HepG2 (cell line): ENCODE results near the gene SMC1A. TPM values are rescaled to one million over a fixed set of nuclear protein-coding genes. Genes with fewer than 3 reads are reported as not detected.

ENCODE experiments used
- ATAC-seq: fragments of 200-7000 bp; cut with Tn5 transposase; 3 replicates; pipeline ENCODE4 v1.9.1; 2020; ENCODE audit warnings: mild to moderate bottlenecking, moderate library complexity
- BruUV-seq: library from RNA; stranded (reverse); fragments of 400-500 nt; replicated peaks from 2 replicates; lab custom pipeline; 2021; lab: Mats Ljungman, UMichigan
- CTCF ChIA-PET: fragments of 300-600 bp; formaldehyde crosslinking; extraction: SDS; loops from one replicate; lab custom pipeline; 2021; ENCODE audit warnings: low total read pairs, inconsistent platforms, low intra/inter-chr PET ratio; lab: Yijun Ruan, JAX
- POLR2A ChIA-PET: fragments of 350-600 bp; sonication (Branson Sonifier 250); formaldehyde crosslinking; loops from one replicate; lab custom pipeline; 2020; ENCODE audit warnings: antibody characterized with exemption, inconsistent platforms; lab: Yijun Ruan, JAX
- DNase-seq: peaks from one replicate; pipeline ENCODE4 v3.0.0-alpha.2; 2015; ENCODE audit warnings: low spot score
- FAIRE-seq: peaks from 3 replicates; lab custom pipeline; 2011; peaks lifted over from hg19 to GRCh38; lab: Jason Lieb, UNC
- H2AFZ ChIP-seq: one replicate; pipeline ENCODE4 v1.6.1; 2011; ENCODE audit warnings: low read length, inconsistent platforms
- H3K27ac ChIP-seq: fragments of 300-600 bp; 3 replicates; pipeline ENCODE4 v1.8.0; 2011; ENCODE audit warnings: mixed run types, mild to moderate bottlenecking, mixed read lengths, low read length, inconsistent platforms; ENCODE audit not compliant: insufficient read depth; ENCODE audit errors: extremely low read length
- H3K27me3 ChIP-seq, 2 experiments: fragments of 200-600 bp in 1 of 2; 2 replicates in 1 of 2; 3 replicates in 1 of 2; pipeline versions ENCODE4 v1.6.0 to v1.8.0; 2011; ENCODE audit warnings: low read length in 2 of 2, mild to moderate bottlenecking in 2 of 2, moderate library complexity in 2 of 2, inconsistent platforms in 1 of 2; ENCODE audit not compliant: insufficient read depth in 2 of 2, control insufficient read depth in 1 of 2
- H3K36me3 ChIP-seq, 2 experiments: fragments of 200-600 bp in 1 of 2; replicated peaks in 1 of 2; 2 replicates in 1 of 2; 3 replicates in 1 of 2; pipeline versions ENCODE4 v1.5.1 to v1.8.0; 2011; ENCODE audit warnings: low read length in 2 of 2, inconsistent platforms in 1 of 2; ENCODE audit not compliant: insufficient read depth in 2 of 2, control insufficient read depth in 1 of 2
- H3K4me1 ChIP-seq: 2 replicates; pipeline ENCODE4 v1.5.1; 2012; ENCODE audit warnings: low read length, inconsistent platforms; ENCODE audit not compliant: insufficient read depth
- H3K4me2 ChIP-seq: 2 replicates; pipeline ENCODE4 v1.6.0; 2011; ENCODE audit warnings: low read depth, low read length, inconsistent platforms
- H3K4me3 ChIP-seq, 3 experiments: fragments of 200-600 bp in 1 of 3; sonication (generic), shearing (Covaris generic) in 1 of 3; replicated peaks in 1 of 3; 2 replicates each; pipeline ENCODE4 v1.5.1; 2011 to 2016; ENCODE audit warnings: low read length in 3 of 3, inconsistent platforms in 2 of 3, low read depth in 2 of 3, mild to moderate bottlenecking in 2 of 3, control low read depth in 1 of 3, mixed read lengths in 1 of 3; ENCODE audit not compliant: insufficient read depth in 1 of 3
- H3K79me2 ChIP-seq: one replicate; pipeline ENCODE4 v1.6.1; 2011; ENCODE audit warnings: low read length, inconsistent platforms; ENCODE audit not compliant: insufficient read depth
- H3K9ac ChIP-seq: 2 replicates; pipeline ENCODE4 v1.6.0; 2011; ENCODE audit warnings: mild to moderate bottlenecking, low read depth, low read length, inconsistent platforms; ENCODE audit not compliant: insufficient read depth
- H3K9me3 ChIP-seq: 2 replicates; pipeline ENCODE4 v1.5.1; 2012; ENCODE audit warnings: mild to moderate bottlenecking, low read length
- H4K20me1 ChIP-seq: 2 replicates; pipeline ENCODE4 v1.6.0; 2011; ENCODE audit warnings: inconsistent platforms, mild to moderate bottlenecking, low read length, moderate library complexity; ENCODE audit not compliant: insufficient read depth
- ATF7-NPFF ChIP-seq: sonication (generic); formaldehyde crosslinking; IDR thresholded peaks from 2 replicates; pipeline ENCODE4 v1.8.1; 2023; ENCODE audit warnings: mild to moderate bottlenecking, low read depth, missing genetic modification reagents, moderate library complexity
- ETS1 ChIP-seq: sonication (generic); formaldehyde crosslinking; IDR thresholded peaks from 2 replicates; pipeline ENCODE4 v1.4.0; 2020; ENCODE audit warnings: missing genetic modification reagents
- HMGXB3 ChIP-seq: sonication (generic); formaldehyde crosslinking; IDR thresholded peaks from 2 replicates; pipeline ENCODE4 v1.4.0; 2020; ENCODE audit warnings: missing genetic modification reagents, borderline replicate concordance
- HNRNPLL ChIP-seq: fragments of 200-400 bp; formaldehyde crosslinking; IDR thresholded peaks from 2 replicates; pipeline ENCODE4 v1.6.1; 2017; ENCODE audit warnings: mild to moderate bottlenecking, low read depth, low read length; ENCODE audit not compliant: poor library complexity, severe bottlenecking
- MAZ ChIP-seq, 2 experiments: sonication (generic) in 1 of 2; formaldehyde crosslinking in 1 of 2; IDR thresholded peaks; 2 replicates each; pipeline versions ENCODE4 v1.5.0 to v1.6.1; 2012 to 2020; ENCODE audit warnings: low read depth in 2 of 2, mild to moderate bottlenecking in 2 of 2, borderline replicate concordance in 1 of 2, improper control_type of control experiment in 1 of 2, low read length in 1 of 2, missing genetic modification reagents in 1 of 2, moderate library complexity in 1 of 2
- POLR2A ChIP-seq, 2 experiments: IDR thresholded peaks; 2 replicates each; pipeline ENCODE4 v1.6.1; 2011; ENCODE audit warnings: low read depth in 2 of 2, low read length in 2 of 2, mild to moderate bottlenecking in 1 of 2, moderate library complexity in 1 of 2; ENCODE audit not compliant: insufficient read depth in 1 of 2
- SIN3A ChIP-seq: IDR thresholded peaks from 2 replicates; pipeline ENCODE4 v1.6.1; 2011; ENCODE audit warnings: low read depth, mild to moderate bottlenecking, control low read depth, low read length, borderline replicate concordance
- ZNF34 ChIP-seq: sonication (generic); formaldehyde crosslinking; IDR thresholded peaks from 2 replicates; pipeline ENCODE4 v1.4.0; 2020; ENCODE audit warnings: mild to moderate bottlenecking, missing genetic modification reagents, borderline replicate concordance
- ZNF501 ChIP-seq: sonication (generic); formaldehyde crosslinking; IDR thresholded peaks from 2 replicates; pipeline ENCODE4 v1.5.1; 2020; ENCODE audit warnings: mild to moderate bottlenecking, moderate library complexity, missing genetic modification reagents
- ZNF766 ChIP-seq: sonication (generic); formaldehyde crosslinking; IDR thresholded peaks from 2 replicates; pipeline ENCODE4 v1.5.0; 2020; ENCODE audit warnings: missing genetic modification reagents, borderline replicate concordance
- WGBS: methylation state at CpG from one replicate; pipeline ENCODE4 v1.1.6; 2017; ENCODE audit warnings: low lambda C conversion rate; 5-methylcytosine and 5-hydroxymethylcytosine counted together
- in situ Hi-C: cut with HindIII; loops from 2 replicates; pipeline ENCODE4 v1.10.0; 2017; ENCODE audit warnings: low pct_unique_long_range_greater_than_20kb; ENCODE audit not compliant: extremely low pct_ligation_motif_present
- intact Hi-C: fragments of 100-400 bp; cut with micrococcal nuclease; formaldehyde crosslinking; loops from one replicate; pipeline ENCODE4 v1.10.0; 2022; ENCODE audit not compliant: unreplicated experiment
- polyA plus RNA-seq, 8 experiments: library from polyadenylated mRNA; depleted of rRNA in 3 of 8; stranded (reverse) in 7 of 8; unstranded in 1 of 8; fragments of >200 nt; fragmentation: Illumina TruSeq in 4 of 8; extraction: Trizol in 4 of 8; gene quantifications; 2 replicates each; pipeline versions ENCODE4 v1.2.1 to v1.2.3, GENCODE V29; 2011 to 2016; ENCODE audit warnings: low read depth in 4 of 8, missing spikeins in 1 of 8, mixed read lengths in 1 of 8; ENCODE audit not compliant: insufficient read depth in 1 of 8
- total RNA-seq, 5 experiments: library from RNA; depleted of rRNA; stranded (reverse); fragments of >200 nt; fragmentation: Illumina TruSeq; extraction: Trizol; gene quantifications; 2 replicates each; pipeline ENCODE4 v1.2.3, GENCODE V29; 2016; ENCODE audit warnings: low read depth in 1 of 5
- TF ChIP-seq, protein P1 (sequence below): sonication (generic); formaldehyde crosslinking; IDR thresholded peaks from 2 replicates; pipeline ENCODE4 v1.4.0; 2020; ENCODE audit warnings: mild to moderate bottlenecking, missing genetic modification reagents
- TF ChIP-seq, protein P2 (sequence below): IDR thresholded peaks from 2 replicates; pipeline ENCODE4 v1.6.1; 2012; ENCODE audit warnings: inconsistent platforms

SMC1A gene
- total and polyA plus RNA-seq, 2 of the 13 experiments (the other 11 are each of a cell fraction or from before 2014, with no cell fraction given), result 9.4 to 46.6 TPM

DNA sequence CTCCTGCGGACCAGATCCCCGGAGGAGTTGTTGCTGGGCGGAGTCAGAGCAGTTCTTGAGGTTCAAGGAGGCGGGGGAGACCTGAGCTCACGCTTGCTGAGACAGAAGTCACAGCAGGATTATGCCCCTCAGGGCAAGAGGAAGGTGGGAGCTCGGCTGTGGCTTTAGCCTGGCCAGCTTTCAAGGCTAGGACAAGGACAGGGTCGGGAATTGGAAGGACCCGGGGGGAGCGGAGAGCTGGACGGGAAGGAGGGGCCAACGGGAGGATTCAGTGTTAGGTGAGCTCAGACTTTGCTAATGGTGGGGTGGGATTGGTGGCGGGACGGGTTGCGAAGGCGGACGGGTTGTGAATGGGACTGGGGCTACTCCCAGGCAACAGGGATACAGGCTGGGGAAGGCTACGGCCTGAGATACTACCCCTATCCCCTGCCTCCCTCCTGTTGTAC lies 430 bp upstream of the SMC1A start, which contains the start of gene RIBC1:
Gene RIBC1 (plus strand): TSS at position 13 of the 446 bp plus-strand sequence. CDS start 3,404 bp downstream, outside the sequence.
- DNase-seq, result no peak
- peak within 1 kb of the TSS; percentile 94 for H3K27ac ChIP-seq
- intact Hi-C loops (loop anchor here (5.0 kb wide), 1 partner anchor 196 kb away; the partner anchor contains the start of gene KDM5C), in situ Hi-C loops (no loop called here)
- H3K4me3 ChIP-seq, result peak within 1 kb of the TSS; percentile 73 to 80 (median 80)
- TF ChIP-seq ZNF766 (CRISPR knock-in tag) (no peak), POLR2A (IDR thresholded peaks at IDR 0.05; ENCODE audit: insufficient read depth in 1 of 2, low read depth in 2 of 2, low read length in 2 of 2) (no peak), ATF7-NPFF (CRISPR knock-in tag) (no peak), SIN3A (0 out of 2 replicates have a peak, but pooled peaks have one; percentile 13), ZNF501 (CRISPR knock-in tag) (0 out of 2 replicates have a peak, but pooled peaks have one; percentile 8), ETS1 (no peak), ZNF34 (no peak), MAZ (IDR thresholded peaks at IDR 0.05; ENCODE audit: borderline replicate concordance, low read depth, low read length) (no peak), MAZ (CRISPR knock-in tag; IDR thresholded peaks at IDR 0.05; ENCODE audit: low read depth) (no peak), HMGXB3 (no peak), HNRNPLL (peak; percentile 23)
- TF ChIP-seq, protein P1, sequence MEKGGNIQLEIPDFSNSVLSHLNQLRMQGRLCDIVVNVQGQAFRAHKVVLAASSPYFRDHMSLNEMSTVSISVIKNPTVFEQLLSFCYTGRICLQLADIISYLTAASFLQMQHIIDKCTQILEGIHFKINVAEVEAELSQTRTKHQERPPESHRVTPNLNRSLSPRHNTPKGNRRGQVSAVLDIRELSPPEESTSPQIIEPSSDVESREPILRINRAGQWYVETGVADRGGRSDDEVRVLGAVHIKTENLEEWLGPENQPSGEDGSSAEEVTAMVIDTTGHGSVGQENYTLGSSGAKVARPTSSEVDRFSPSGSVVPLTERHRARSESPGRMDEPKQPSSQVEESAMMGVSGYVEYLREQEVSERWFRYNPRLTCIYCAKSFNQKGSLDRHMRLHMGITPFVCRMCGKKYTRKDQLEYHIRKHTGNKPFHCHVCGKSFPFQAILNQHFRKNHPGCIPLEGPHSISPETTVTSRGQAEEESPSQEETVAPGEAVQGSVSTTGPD (CRISPR knock-in tag), result no peak
- TF ChIP-seq, protein P2, sequence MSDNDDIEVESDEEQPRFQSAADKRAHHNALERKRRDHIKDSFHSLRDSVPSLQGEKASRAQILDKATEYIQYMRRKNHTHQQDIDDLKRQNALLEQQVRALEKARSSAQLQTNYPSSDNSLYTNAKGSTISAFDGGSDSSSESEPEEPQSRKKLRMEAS, result 0 out of 2 replicates have a peak, but pooled peaks have one; percentile 2
- ATAC-seq, result peak; percentile 36
- ChIA-PET POLR2A (interaction anchor here (0.6 to 1.7 kb wide), 5 partner anchors 19 to 260 kb away, joined by 3 to 5 read pairs (median 4); no protein-coding TSS in a partner anchor), CTCF (no interaction called here)
- WGBS, result 9% methylated on average over 7 of the region's 17 CpGs
- peak within 1 kb of the TSS; percentile 89 for H3K9ac ChIP-seq
- H3K27me3 ChIP-seq, result no peaks in the 10 kb centered on the region
- no TSS peak for BruUV-seq
- no peaks in the 10 kb centered on the region for H3K36me3 ChIP-seq
- H3K4me2 ChIP-seq, result peak within 1 kb of the TSS; percentile 86
- peaks cover 16% of the 10 kb centered on the region for H3K4me1 ChIP-seq
- no peaks in the 10 kb centered on the region for H3K9me3 ChIP-seq
- FAIRE-seq, result no peak
- H3K79me2 ChIP-seq, result peaks cover 27% of the 10 kb centered on the region
- peaks cover 12% of the 10 kb centered on the region; the same call in 1 of the 2 replicates for H4K20me1 ChIP-seq
- no peak within 1 kb of the TSS for H2AFZ ChIP-seq
